ENCODE results near the gene CASP9.

CASP9 gene

GRCh38 chr1:15524021-15524282 is at the start of gene CASP9:
CASP9 (minus strand) TSS chr1:15524215; CDS start chr1:15524200, 15 bp downstream.
- Histone ChIP-seq H3K9me3 (ENCODE audit: control insufficient read depth in 1 of 2, low read length in 2 of 2) (no peaks in the 10 kb centered on the region), H3K9ac (ENCODE audit: low read depth in 1 of 2, low read length in 2 of 2) (peak within 1 kb of the TSS; percentile 85 to 88), H3K27ac (ENCODE audit: low read depth, low read length) (peak within 1 kb of the TSS; percentile 100), H3K4me1 (ENCODE audit: control insufficient read depth in 1 of 2, insufficient read depth in 2 of 2, low read length in 2 of 2) (peaks cover 17 to 27% of the 10 kb centered on the region in 2 donors), H3K27me3 (ENCODE audit: control insufficient read depth in 1 of 2, insufficient read depth in 2 of 2, low read length in 2 of 2) (no peaks in the 10 kb centered on the region), H3K36me3 (ENCODE audit: control insufficient read depth in 1 of 2, insufficient read depth in 2 of 2, low read length in 2 of 2) (no peaks in the 10 kb centered on the region), H3K4me3 (ENCODE audit: low read depth in 1 of 2, low read length in 2 of 2) (peak within 1 kb of the TSS; percentile 90 to 91)

GRCh38 chr1:15573477-15573876 is 49.5 kb upstream of the CASP9 start:
- H3K9ac ChIP-seq (ENCODE audit: low read depth in 1 of 2, low read length in 2 of 2): no peak overlapping the region
- no peak overlapping the region for H3K4me3 ChIP-seq (ENCODE audit: low read depth in 1 of 2, low read length in 2 of 2)
- no peak overlapping the region for H3K27ac ChIP-seq (ENCODE audit: low read depth, low read length)
- H3K4me1 ChIP-seq (ENCODE audit: control insufficient read depth in 1 of 2, insufficient read depth in 2 of 2, low read length in 2 of 2): no peaks in the 10 kb centered on the region
- no peaks in the 10 kb centered on the region for H3K27me3 ChIP-seq (ENCODE audit: control insufficient read depth in 1 of 2, insufficient read depth in 2 of 2, low read length in 2 of 2)
- no peaks in the 10 kb centered on the region for H3K9me3 ChIP-seq (ENCODE audit: control insufficient read depth in 1 of 2, low read length in 2 of 2)
- peaks cover 20 to 47% of the 10 kb centered on the region in 2 donors for H3K36me3 ChIP-seq (ENCODE audit: control insufficient read depth in 1 of 2, insufficient read depth in 2 of 2, low read length in 2 of 2)

- Histone ChIP-seq H3K4me3 (ENCODE audit: low read depth in 1 of 2, low read length in 2 of 2) (no peak overlapping the region), H3K27me3 (ENCODE audit: control insufficient read depth in 1 of 2, insufficient read depth in 2 of 2, low read length in 2 of 2) (no peaks in the 10 kb centered on the region), H3K9me3 (ENCODE audit: control insufficient read depth in 1 of 2, low read length in 2 of 2) (no peaks in the 10 kb centered on the region), H3K9ac (ENCODE audit: low read depth in 1 of 2, low read length in 2 of 2) (no peak overlapping the region), H3K36me3 (ENCODE audit: control insufficient read depth in 1 of 2, insufficient read depth in 2 of 2, low read length in 2 of 2) (peaks cover 34 to 61% of the 10 kb centered on the region in 2 donors), H3K4me1 (ENCODE audit: control insufficient read depth in 1 of 2, insufficient read depth in 2 of 2, low read length in 2 of 2) (no peaks in the 10 kb centered on the region), H3K27ac (ENCODE audit: low read depth, low read length) (no peak overlapping the region)
Measured at GRCh38 chr1:15571266-15571665, 47.3 kb upstream of the CASP9 start.

GRCh38 chr1:15570861-15571260 is 46.8 kb upstream of the CASP9 start:
- no peak overlapping the region for H3K4me3 ChIP-seq (ENCODE audit: low read depth in 1 of 2, low read length in 2 of 2)
- H3K27ac ChIP-seq (ENCODE audit: low read depth, low read length): no peak overlapping the region
- H3K27me3 ChIP-seq (ENCODE audit: control insufficient read depth in 1 of 2, insufficient read depth in 2 of 2, low read length in 2 of 2): no peaks in the 10 kb centered on the region
- H3K9ac ChIP-seq (ENCODE audit: low read depth in 1 of 2, low read length in 2 of 2): no peak overlapping the region
- no peaks in the 10 kb centered on the region for H3K9me3 ChIP-seq (ENCODE audit: control insufficient read depth in 1 of 2, low read length in 2 of 2)
- no peaks in the 10 kb centered on the region for H3K4me1 ChIP-seq (ENCODE audit: control insufficient read depth in 1 of 2, insufficient read depth in 2 of 2, low read length in 2 of 2)
- peaks cover 37 to 63% of the 10 kb centered on the region in 2 donors for H3K36me3 ChIP-seq (ENCODE audit: control insufficient read depth in 1 of 2, insufficient read depth in 2 of 2, low read length in 2 of 2)

- no peaks in the 10 kb centered on the region for H3K4me1 ChIP-seq (ENCODE audit: control insufficient read depth in 1 of 2, insufficient read depth in 2 of 2, low read length in 2 of 2)
- H3K4me3 ChIP-seq (ENCODE audit: low read depth in 1 of 2, low read length in 2 of 2): no peak overlapping the region
- peaks cover 49 to 64% of the 10 kb centered on the region in 2 donors for H3K36me3 ChIP-seq (ENCODE audit: control insufficient read depth in 1 of 2, insufficient read depth in 2 of 2, low read length in 2 of 2)
- H3K27me3 ChIP-seq (ENCODE audit: control insufficient read depth in 1 of 2, insufficient read depth in 2 of 2, low read length in 2 of 2): no peaks in the 10 kb centered on the region
- no peaks in the 10 kb centered on the region for H3K9me3 ChIP-seq (ENCODE audit: control insufficient read depth in 1 of 2, low read length in 2 of 2)
- no peak overlapping the region for H3K27ac ChIP-seq (ENCODE audit: low read depth, low read length)
- H3K9ac ChIP-seq (ENCODE audit: low read depth in 1 of 2, low read length in 2 of 2): no peak overlapping the region
Measured at GRCh38 chr1:15568387-15569073, 44.5 kb upstream of the CASP9 start.

- Histone ChIP-seq H3K27ac (ENCODE audit: low read depth, low read length) (no peak overlapping the region), H3K36me3 (ENCODE audit: control insufficient read depth in 1 of 2, insufficient read depth in 2 of 2, low read length in 2 of 2) (peaks cover 9 to 39% of the 10 kb centered on the region in 2 donors)
Measured at GRCh38 chr1:15559189-15559810, 35.3 kb upstream of the CASP9 start.

GRCh38 chr1:15558516-15558915 is 34.5 kb upstream of the CASP9 start:
- Histone ChIP-seq H3K9me3 (ENCODE audit: control insufficient read depth in 1 of 2, low read length in 2 of 2) (no peaks in the 10 kb centered on the region), H3K27ac (ENCODE audit: low read depth, low read length) (no peak overlapping the region), H3K4me3 (ENCODE audit: low read depth in 1 of 2, low read length in 2 of 2) (no peak overlapping the region), H3K4me1 (ENCODE audit: control insufficient read depth in 1 of 2, insufficient read depth in 2 of 2, low read length in 2 of 2) (peaks cover 0 to 5% of the 10 kb centered on the region in 2 donors), H3K36me3 (ENCODE audit: control insufficient read depth in 1 of 2, insufficient read depth in 2 of 2, low read length in 2 of 2) (peaks cover 2 to 32% of the 10 kb centered on the region in 2 donors), H3K27me3 (ENCODE audit: control insufficient read depth in 1 of 2, insufficient read depth in 2 of 2, low read length in 2 of 2) (no peaks in the 10 kb centered on the region), H3K9ac (ENCODE audit: low read depth in 1 of 2, low read length in 2 of 2) (no peak overlapping the region)

More at GRCh38 chr1:15559189-15559810, 35.3 kb upstream of the CASP9 start:
- no peak overlapping the region for H3K9ac ChIP-seq (ENCODE audit: low read depth in 1 of 2, low read length in 2 of 2)
- H3K27me3 ChIP-seq (ENCODE audit: control insufficient read depth in 1 of 2, insufficient read depth in 2 of 2, low read length in 2 of 2): no peaks in the 10 kb centered on the region
- no peak overlapping the region for H3K4me3 ChIP-seq (ENCODE audit: low read depth in 1 of 2, low read length in 2 of 2)
- peaks cover 0 to 5% of the 10 kb centered on the region in 2 donors for H3K4me1 ChIP-seq (ENCODE audit: control insufficient read depth in 1 of 2, insufficient read depth in 2 of 2, low read length in 2 of 2)
- H3K9me3 ChIP-seq (ENCODE audit: control insufficient read depth in 1 of 2, low read length in 2 of 2): no peaks in the 10 kb centered on the region

- H3K36me3 ChIP-seq (ENCODE audit: control insufficient read depth in 1 of 2, insufficient read depth in 2 of 2, low read length in 2 of 2): peaks cover 2 to 24% of the 10 kb centered on the region in 2 donors
- H3K9ac ChIP-seq (ENCODE audit: low read depth in 1 of 2, low read length in 2 of 2): no peak overlapping the region
- H3K4me3 ChIP-seq (ENCODE audit: low read depth in 1 of 2, low read length in 2 of 2): no peak overlapping the region
- H3K27ac ChIP-seq (ENCODE audit: low read depth, low read length): no peak overlapping the region
- H3K27me3 ChIP-seq (ENCODE audit: control insufficient read depth in 1 of 2, insufficient read depth in 2 of 2, low read length in 2 of 2): no peaks in the 10 kb centered on the region
- H3K9me3 ChIP-seq (ENCODE audit: control insufficient read depth in 1 of 2, low read length in 2 of 2): no peaks in the 10 kb centered on the region
- peaks cover 0 to 5% of the 10 kb centered on the region in 2 donors for H3K4me1 ChIP-seq (ENCODE audit: control insufficient read depth in 1 of 2, insufficient read depth in 2 of 2, low read length in 2 of 2)
Measured at GRCh38 chr1:15557594-15557993, 33.6 kb upstream of the CASP9 start.

- no peak overlapping the region for H3K9ac ChIP-seq (ENCODE audit: low read depth in 1 of 2, low read length in 2 of 2)
- H3K4me1 ChIP-seq (ENCODE audit: control insufficient read depth in 1 of 2, insufficient read depth in 2 of 2, low read length in 2 of 2): peaks cover 0 to 5% of the 10 kb centered on the region in 2 donors
- H3K36me3 ChIP-seq (ENCODE audit: control insufficient read depth in 1 of 2, insufficient read depth in 2 of 2, low read length in 2 of 2): peaks cover 1 to 18% of the 10 kb centered on the region in 2 donors
- H3K9me3 ChIP-seq (ENCODE audit: control insufficient read depth in 1 of 2, low read length in 2 of 2): no peaks in the 10 kb centered on the region
- no peaks in the 10 kb centered on the region for H3K27me3 ChIP-seq (ENCODE audit: control insufficient read depth in 1 of 2, insufficient read depth in 2 of 2, low read length in 2 of 2)
- no peak overlapping the region for H3K27ac ChIP-seq (ENCODE audit: low read depth, low read length)
- no peak overlapping the region for H3K4me3 ChIP-seq (ENCODE audit: low read depth in 1 of 2, low read length in 2 of 2)
Measured at GRCh38 chr1:15557008-15557407, 33.0 kb upstream of the CASP9 start.

- Histone ChIP-seq H3K36me3 (ENCODE audit: control insufficient read depth in 1 of 2, insufficient read depth in 2 of 2, low read length in 2 of 2) (peaks cover 26 to 39% of the 10 kb centered on the region in 2 donors), H3K27ac (ENCODE audit: low read depth, low read length) (no peak overlapping the region), H3K27me3 (ENCODE audit: control insufficient read depth in 1 of 2, insufficient read depth in 2 of 2, low read length in 2 of 2) (no peaks in the 10 kb centered on the region), H3K4me3 (ENCODE audit: low read depth in 1 of 2, low read length in 2 of 2) (no peak overlapping the region), H3K9ac (ENCODE audit: low read depth in 1 of 2, low read length in 2 of 2) (no peak overlapping the region), H3K9me3 (ENCODE audit: control insufficient read depth in 1 of 2, low read length in 2 of 2) (no peaks in the 10 kb centered on the region), H3K4me1 (ENCODE audit: control insufficient read depth in 1 of 2, insufficient read depth in 2 of 2, low read length in 2 of 2) (no peaks in the 10 kb centered on the region)
Measured at GRCh38 chr1:15550573-15550972, 26.6 kb upstream of the CASP9 start.

All from duodenal mucosa (tissue), 2 donors.